ENCODE measurements around the gene NFATC1.

DNA sequence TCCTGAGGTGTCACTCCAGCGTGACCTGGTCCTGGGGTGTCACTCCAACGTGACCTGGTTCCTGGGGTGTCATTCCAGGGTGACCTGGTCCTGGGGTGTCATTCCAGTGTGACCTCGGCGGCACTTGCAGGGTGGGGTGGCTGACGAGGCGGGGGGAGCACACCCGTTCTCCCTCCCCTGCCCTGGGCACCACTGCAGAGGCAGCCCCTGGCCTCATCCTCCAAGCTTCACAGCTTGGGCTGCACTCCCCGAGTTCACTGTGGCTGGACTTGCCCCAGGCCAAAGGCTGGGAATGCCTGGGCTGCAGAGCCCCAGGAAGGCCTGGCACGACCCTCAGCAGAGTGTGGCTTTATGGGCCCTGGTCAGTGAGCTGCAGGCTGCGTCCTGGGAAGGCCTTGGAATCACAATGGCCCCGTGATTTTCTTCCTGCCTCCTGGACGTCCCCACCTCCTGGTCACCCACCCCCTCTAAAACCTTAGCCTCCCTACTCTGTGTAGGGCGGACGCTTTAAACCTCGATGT, 88.3 kb downstream of the NFATC1 start:
- TF ChIP-seq EZH2phosphoT487 (IDR thresholded peaks at IDR 0.05; ENCODE audit: insufficient read depth, low read depth), result no peak
- TF ChIP-seq EZH2 (IDR thresholded peaks at IDR 0.05; ENCODE audit: insufficient read depth, poor library complexity, severe bottlenecking), result no peak
